Stimulated activated effector memory CD8-positive, alpha-beta T cell treated with anti-CD3 and anti-CD28 coated beads, Interleukin-12 subunit alpha, Interleukin-12 subunit beta, amount 100 ng/mL, for 72 hours (primary cell): ENCODE measurements around the gene METTL26.
A peak's percentile ranks its signal among the peaks of the same experiment; 100 is the strongest.

Experiments used
- ATAC-seq: fragments of 150-1000 bp; cut with Tn5 transposase; 2 replicates; pipeline ENCODE4 v1.10.0; 2021
- DNase-seq, 2 donors: peaks; one replicate each; pipeline ENCODE4 v3.0.0; 2021 to 2022; ENCODE audit warnings: low spot score in 2 of 2
- H3K27ac Mint-ChIP-seq: one replicate; pipeline ENCODE4 v1.8.0; 2022; ENCODE audit warnings: mild to moderate bottlenecking, mixed read lengths
- H3K36me3 Mint-ChIP-seq: one replicate; pipeline ENCODE4 v1.8.0; 2022; ENCODE audit warnings: mild to moderate bottlenecking, mixed read lengths
- H3K4me1 Mint-ChIP-seq: one replicate; pipeline ENCODE4 v1.8.0; 2022; ENCODE audit warnings: mixed read lengths
- H3K4me3 Mint-ChIP-seq: one replicate; pipeline ENCODE4 v1.8.0; 2022; ENCODE audit warnings: mild to moderate bottlenecking, mixed read lengths
- H3K9me3 Mint-ChIP-seq: one replicate; pipeline ENCODE4 v1.8.0; 2022; ENCODE audit warnings: mixed read lengths

METTL26 gene

DNA sequence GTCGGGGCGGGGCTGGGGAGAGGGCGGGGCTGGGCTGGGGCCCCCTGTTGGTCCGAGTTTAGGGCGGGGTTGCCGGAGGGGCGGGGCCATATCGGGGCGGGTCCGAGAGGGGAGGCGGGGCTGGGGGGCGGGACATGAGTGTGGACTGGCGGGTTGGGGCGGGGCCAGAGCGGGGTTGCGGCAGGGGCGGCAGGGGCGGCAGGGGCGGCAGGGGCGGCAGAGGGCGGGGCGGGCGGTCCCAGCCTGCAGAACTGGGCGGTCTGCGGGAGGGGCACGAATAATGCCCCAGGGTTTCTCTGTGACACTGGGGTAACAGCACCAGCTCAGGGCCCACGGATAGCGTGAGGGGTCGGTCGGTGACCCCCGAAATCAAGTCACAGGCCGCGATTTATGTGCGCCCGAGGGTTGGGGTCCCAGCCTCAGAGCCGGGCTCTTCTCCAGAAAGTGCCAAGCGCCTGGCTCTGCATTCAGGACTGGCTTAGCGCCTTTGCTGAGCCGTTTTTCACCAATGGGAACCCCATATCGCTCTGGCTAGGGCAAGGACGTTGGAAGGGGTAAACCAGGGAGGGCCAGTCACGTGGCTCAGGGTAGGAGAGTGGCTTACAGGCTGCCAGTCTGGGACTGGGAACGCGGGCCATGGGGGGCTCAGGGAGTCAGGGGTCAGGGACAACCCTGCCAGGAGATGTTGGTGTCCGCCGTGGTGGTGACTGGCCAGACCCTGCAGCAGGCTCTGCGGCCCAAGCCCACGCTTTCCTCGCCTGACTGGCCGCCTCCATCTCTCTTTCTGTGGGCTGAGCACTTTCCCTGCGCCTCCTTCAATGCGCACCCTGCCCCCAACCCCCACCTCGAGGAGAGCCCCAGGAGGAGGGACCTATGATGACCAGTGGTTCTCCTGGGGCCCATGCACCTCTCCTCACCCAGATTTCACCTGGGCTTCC lies 1.2 kb upstream of the METTL26 start:
- H3K27ac Mint-ChIP-seq, result peak overlapping the region; percentile 100

DNA sequence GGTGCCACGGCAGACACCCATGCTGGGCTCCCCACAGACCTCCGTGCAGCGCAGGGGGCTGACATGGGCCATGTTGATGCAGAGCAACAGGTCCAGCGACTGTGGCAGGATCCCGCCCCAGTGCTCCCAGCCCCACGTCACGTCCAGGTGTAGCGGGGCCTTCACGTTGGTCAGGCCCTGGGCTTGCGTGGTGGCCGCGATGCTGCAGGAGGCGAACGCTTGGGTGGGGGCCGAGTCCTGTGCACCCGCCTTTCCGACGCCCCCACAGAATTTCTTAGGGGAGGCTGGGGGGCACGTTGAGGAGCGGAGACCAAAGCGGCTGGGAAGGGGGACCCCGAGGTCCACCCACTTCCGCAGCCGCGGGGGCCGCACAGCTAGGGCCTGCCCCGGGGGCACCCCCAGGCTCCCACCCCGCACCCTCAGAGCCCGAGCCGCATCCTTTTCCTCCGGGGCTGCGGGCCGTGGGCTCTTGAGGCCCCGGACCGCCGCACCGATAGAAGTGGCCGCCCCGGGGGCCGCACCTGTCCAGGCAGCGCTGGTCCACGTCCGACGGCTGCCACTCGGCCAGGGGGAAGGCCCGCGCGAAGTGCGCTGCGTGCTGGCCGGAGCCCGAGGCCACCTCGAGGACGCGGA lies 416 bp downstream of the METTL26 start:
- DNase-seq, result peak in 1 of 2 donors; percentile 69
- Mint-ChIP-seq H3K36me3 (peaks cover 36% of the 10 kb centered on the region), H3K4me1 (peaks cover 19% of the 10 kb centered on the region), H3K9me3 (no peaks in the 10 kb centered on the region), H3K4me3 (peak overlapping the region; percentile 92), H3K27ac (peak overlapping the region; percentile 100)
- peak; percentile 0 for ATAC-seq

More for the DNA sequence above, 1.2 kb upstream of the METTL26 start:
- no peaks in the 10 kb centered on the region for H3K9me3 Mint-ChIP-seq
- H3K4me1 Mint-ChIP-seq, result peaks cover 19% of the 10 kb centered on the region
- H3K4me3 Mint-ChIP-seq, result peak overlapping the region; percentile 92
- peaks cover 24% of the 10 kb centered on the region for H3K36me3 Mint-ChIP-seq
- DNase-seq (no peak), ATAC-seq (peak; percentile 0)

DNA sequence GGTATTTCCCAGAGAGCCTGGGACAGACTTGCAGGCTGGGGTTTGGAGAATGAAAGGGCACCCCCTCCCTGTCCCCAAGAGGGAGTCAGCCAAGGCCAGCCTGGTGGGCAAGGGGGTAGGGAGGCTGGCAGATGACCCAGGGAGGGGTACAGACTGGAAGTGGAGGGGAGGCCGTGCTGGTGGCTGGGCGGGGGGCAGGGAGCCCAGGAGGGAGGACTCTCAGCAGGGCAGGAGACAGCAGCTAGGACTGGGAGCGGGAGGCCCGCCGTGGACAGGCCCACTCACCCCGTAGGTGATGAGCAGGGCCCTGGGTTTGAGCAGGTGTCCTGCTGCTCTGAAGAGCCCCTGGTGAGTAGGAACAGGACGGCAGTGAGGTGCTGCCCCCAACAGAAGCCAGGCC lies 1.1 kb downstream of the METTL26 start:
- no peak for ATAC-seq
- no peak for DNase-seq
- Mint-ChIP-seq H3K36me3 (peaks cover 36% of the 10 kb centered on the region), H3K9me3 (no peaks in the 10 kb centered on the region), H3K27ac (peak overlapping the region; percentile 72), H3K4me1 (peaks cover 19% of the 10 kb centered on the region), H3K4me3 (peak overlapping the region; percentile 92)

DNA sequence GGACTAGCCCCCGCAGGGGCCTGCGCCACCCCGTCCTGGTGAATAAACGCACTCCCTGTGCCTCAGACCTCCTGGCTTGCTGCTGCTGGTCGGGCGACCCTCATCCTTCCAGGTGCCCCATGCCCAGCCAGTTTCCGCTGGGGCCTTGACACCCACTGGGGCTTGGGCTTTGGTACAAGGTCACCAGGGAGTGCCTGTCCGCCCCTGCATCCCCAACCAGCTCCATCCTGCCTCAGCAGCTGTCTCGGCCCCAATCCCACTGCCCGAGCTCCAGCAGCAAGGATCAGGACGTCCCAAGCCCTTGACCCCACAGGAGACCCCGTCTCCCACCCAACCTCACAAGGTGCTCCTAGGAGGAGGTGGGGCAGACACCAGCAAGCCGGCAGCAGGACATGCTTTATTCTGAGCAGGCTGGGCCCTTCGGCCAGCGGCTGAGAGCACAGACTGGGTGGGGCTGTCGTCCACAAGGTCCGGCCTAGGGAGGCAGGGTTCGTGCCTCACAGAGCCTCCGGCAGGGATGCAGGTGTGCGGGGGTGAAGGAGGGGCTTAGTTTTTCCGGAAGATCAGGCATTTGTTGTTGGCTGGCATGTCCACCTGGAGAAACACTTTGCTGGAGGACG lies 1.9 kb downstream of the METTL26 start:
- peak overlapping the region; percentile 92 for H3K4me3 Mint-ChIP-seq
- no peak for DNase-seq
- H3K9me3 Mint-ChIP-seq, result no peaks in the 10 kb centered on the region
- ATAC-seq, result no peak
- H3K27ac Mint-ChIP-seq, result peak overlapping the region; percentile 72
- H3K4me1 Mint-ChIP-seq, result peaks cover 19% of the 10 kb centered on the region
- H3K36me3 Mint-ChIP-seq, result peaks cover 36% of the 10 kb centered on the region

DNA sequence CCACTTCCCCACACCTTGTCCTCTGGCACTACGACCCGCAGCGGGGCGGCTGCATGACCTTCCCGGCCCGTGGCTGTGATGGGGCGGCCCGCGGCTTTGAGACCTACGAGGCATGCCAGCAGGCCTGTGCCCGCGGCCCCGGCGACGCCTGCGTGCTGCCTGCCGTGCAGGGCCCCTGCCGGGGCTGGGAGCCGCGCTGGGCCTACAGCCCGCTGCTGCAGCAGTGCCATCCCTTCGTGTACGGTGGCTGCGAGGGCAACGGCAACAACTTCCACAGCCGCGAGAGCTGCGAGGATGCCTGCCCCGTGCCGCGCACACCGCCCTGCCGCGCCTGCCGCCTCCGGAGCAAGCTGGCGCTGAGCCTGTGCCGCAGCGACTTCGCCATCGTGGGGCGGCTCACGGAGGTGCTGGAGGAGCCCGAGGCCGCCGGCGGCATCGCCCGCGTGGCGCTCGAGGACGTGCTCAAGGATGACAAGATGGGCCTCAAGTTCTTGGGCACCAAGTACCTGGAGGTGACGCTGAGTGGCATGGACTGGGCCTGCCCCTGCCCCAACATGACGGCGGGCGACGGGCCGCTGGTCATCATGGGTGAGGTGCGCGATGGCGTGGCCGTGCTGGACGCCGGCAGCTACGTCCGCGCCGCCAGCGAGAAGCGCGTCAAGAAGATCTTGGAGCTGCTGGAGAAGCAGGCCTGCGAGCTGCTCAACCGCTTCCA lies 2.6 kb downstream of the METTL26 start:
- H3K4me3 Mint-ChIP-seq, result peak overlapping the region; percentile 92
- ATAC-seq (no peak), DNase-seq (no peak)
- H3K36me3 Mint-ChIP-seq, result peaks cover 36% of the 10 kb centered on the region
- peaks cover 19% of the 10 kb centered on the region for H3K4me1 Mint-ChIP-seq
- H3K9me3 Mint-ChIP-seq, result no peaks in the 10 kb centered on the region
- no peak overlapping the region for H3K27ac Mint-ChIP-seq

DNA sequence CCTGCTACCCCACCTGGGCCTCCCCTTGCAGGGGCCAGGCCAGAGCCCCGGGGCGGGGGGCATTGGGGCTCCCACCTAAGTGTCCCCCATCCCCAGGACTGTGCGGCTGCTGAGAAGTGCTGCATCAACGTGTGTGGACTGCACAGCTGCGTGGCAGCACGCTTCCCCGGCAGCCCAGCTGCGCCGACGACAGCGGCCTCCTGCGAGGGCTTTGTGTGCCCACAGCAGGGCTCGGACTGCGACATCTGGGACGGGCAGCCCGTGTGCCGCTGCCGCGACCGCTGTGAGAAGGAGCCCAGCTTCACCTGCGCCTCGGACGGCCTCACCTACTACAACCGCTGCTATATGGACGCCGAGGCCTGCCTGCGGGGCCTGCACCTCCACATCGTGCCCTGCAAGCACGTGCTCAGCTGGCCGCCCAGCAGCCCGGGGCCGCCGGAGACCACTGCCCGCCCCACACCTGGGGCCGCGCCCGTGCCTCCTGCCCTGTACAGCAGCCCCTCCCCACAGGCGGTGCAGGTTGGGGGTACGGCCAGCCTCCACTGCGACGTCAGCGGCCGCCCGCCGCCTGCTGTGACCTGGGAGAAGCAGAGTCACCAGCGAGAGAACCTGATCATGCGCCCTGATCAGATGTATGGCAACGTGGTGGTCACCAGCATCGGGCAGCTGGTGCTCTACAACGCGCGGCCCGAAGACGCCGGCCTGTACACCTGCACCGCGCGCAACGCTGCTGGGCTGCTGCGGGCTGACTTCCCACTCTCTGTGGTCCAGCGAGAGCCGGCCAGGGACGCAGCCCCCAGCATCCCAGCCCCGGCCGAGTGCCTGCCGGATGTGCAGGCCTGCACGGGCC lies 3.4 kb downstream of the METTL26 start:
- Mint-ChIP-seq H3K4me3 (no peak overlapping the region), H3K4me1 (peaks cover 19% of the 10 kb centered on the region), H3K27ac (no peak overlapping the region), H3K36me3 (peaks cover 40% of the 10 kb centered on the region), H3K9me3 (no peaks in the 10 kb centered on the region)
- ATAC-seq (no peak), DNase-seq (no peak)

DNA sequence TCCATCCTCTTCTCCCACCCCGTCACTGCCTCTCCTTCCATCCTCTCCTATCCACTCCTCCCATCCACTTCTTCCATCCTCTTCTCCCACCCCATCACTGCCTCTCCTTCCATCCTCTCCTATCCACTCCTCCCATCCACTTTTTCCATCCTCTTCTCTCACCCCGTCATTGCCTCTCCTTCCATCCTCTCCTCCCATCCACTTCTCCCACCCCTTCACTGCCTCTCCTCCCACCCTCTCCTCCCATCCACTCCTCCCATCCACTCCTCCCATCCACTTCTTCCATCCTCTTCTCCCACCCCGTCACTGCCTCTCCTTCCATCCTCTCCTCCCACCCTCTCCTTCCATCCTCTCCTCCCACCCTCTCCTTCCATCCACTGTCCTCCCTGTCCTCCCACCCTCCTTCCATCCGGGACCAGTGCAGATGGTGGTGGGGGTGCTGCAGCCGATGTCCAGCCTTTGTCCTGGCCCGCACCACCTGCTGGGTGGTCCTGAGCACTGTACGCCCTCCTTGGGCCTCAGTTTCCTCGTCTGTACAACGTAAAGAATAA lies 4.2 kb downstream of the METTL26 start:
- Mint-ChIP-seq H3K36me3 (peaks cover 37% of the 10 kb centered on the region), H3K27ac (no peak overlapping the region), H3K9me3 (no peaks in the 10 kb centered on the region), H3K4me3 (no peak overlapping the region), H3K4me1 (peaks cover 19% of the 10 kb centered on the region)
- DNase-seq (no peak), ATAC-seq (no peak)

DNA sequence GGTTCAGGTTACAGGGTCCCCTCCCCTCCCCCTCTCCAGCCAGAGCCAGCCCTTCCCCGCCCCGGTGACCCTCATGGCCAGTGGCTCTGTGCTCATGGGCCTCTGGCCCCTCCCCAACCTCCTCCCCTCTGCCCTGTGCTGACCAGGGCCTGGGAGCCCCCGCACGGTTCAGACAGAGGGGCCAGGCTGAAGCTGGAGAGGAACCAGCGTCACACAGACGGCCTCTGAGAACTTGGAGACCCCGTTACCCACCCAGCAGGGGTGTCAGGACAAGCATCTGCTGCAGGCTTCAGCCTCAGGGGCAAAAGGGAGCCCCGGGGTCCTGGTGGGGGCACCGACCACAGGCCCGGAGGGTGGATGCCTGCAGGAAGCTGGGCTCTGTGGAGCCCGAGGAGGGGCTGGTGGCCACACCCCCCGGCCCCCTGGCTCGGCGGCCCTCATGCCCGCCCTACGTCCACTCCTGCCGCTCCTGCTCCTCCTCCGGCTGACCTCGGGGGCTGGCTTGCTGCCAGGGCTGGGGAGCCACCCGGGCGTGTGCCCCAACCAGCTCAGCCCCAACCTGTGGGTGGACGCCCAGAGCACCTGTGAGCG lies 5.2 kb downstream of the METTL26 start, which contains the start of gene WFIKKN1:
TSS of gene WFIKKN1 (plus strand) at position 171 of the 591 bp plus-strand sequence. CDS start at position 440, 269 bp downstream.
- Mint-ChIP-seq H3K9me3 (no peaks in the 10 kb centered on the region), H3K4me1 (peaks cover 12% of the 10 kb centered on the region), H3K4me3 (no peak within 1 kb of the TSS), H3K36me3 (peaks cover 32% of the 10 kb centered on the region), H3K27ac (peak within 1 kb of the TSS; percentile 26)
- DNase-seq (no peak), ATAC-seq (no peak)

DNA sequence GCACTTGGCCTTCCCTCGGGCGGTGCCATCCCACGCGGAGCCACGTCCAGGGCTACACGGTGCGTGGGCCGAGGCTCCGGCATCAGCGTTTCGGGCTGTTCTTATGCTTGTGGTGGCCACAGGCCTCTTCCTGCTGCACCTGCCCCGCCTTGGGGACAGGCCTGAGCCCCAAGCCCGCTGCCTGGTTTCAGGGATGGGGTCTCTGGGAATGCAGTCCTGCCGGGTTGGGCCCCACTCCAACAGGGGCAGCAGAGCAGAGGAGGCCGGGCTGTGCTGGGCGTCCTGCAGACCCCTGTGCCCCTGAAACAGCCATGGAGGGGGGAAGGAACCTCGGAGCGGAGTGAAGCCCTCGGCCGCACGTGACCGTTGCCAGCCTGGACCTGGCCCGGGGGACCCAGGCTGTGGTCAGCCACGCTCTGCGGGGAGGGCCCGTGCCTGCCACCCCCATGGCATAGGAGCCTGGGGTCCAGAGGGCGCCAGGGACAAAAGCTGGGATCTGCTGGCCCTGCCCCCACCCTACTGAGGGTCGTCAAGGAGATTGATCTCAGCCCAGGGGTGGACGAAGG lies 5.8 kb downstream of the METTL26 start:
- peaks cover 32% of the 10 kb centered on the region for H3K36me3 Mint-ChIP-seq
- H3K4me3 Mint-ChIP-seq, result no peak overlapping the region
- no peaks in the 10 kb centered on the region for H3K9me3 Mint-ChIP-seq
- H3K4me1 Mint-ChIP-seq, result peaks cover 12% of the 10 kb centered on the region
- ATAC-seq, result no peak
- peak overlapping the region; percentile 26 for H3K27ac Mint-ChIP-seq
- DNase-seq, result no peak

DNA sequence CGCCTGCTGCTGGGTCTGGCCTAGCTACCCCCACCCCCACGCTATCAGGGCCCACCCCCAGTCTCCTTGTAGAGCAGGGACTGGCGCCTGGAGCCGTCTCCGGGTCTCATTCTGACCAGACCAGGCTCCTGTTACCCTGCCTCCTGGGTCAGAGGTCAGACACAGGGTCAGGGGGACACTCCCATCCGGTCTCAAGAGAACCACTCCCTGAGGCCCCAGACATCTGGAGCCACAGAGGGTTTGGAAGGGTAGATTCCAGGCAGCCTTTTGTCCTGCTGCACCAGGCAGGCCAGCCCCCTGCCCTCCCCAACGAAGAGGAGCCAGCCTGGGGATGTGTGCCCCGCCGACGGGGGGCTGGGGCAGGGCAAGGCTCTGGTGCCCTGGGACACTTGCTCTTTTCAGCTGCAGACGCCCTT lies 6.3 kb downstream of the METTL26 start:
- ATAC-seq (no peak), DNase-seq (no peak)
- H3K36me3 Mint-ChIP-seq, result peaks cover 32% of the 10 kb centered on the region
- H3K9me3 Mint-ChIP-seq, result no peaks in the 10 kb centered on the region
- H3K27ac Mint-ChIP-seq, result peak overlapping the region; percentile 26
- peaks cover 9% of the 10 kb centered on the region for H3K4me1 Mint-ChIP-seq
- H3K4me3 Mint-ChIP-seq, result no peak overlapping the region

DNA sequence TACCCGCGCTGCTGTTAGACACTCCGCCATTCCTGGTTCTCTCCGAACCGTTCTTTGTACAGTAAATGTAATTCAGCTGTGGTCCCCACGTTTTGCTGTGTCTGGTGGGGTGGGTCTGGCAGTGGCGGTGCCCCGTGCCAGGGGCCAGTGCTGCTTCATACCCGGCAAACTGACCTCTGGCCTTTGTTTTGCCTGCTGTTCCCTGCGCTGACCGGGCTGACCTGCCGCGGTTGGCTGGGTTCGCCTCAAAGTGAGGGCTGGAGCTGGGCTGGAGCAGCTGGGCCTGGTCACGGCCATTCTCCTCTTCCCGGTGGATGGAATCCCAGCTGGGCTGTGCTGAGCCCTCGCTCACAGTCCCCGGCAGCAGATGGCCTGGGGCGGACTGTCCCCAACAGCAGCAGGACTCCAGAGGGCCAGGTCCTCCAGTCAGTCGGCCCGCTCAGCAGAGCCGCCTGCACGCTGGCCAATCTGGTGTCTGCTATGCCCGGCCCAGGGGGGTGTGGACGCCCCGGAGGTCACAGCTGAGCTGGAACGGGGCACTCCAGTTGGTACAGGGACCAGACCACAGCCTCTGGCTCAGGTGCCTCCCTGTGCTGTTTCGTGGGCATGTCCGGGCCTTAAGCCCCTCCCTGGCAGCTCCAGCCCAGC lies 6.8 kb downstream of the METTL26 start:
- peaks cover 31% of the 10 kb centered on the region for H3K36me3 Mint-ChIP-seq
- no peak overlapping the region for H3K4me3 Mint-ChIP-seq
- peak overlapping the region; percentile 26 for H3K27ac Mint-ChIP-seq
- H3K4me1 Mint-ChIP-seq, result peaks cover 4% of the 10 kb centered on the region
- no peak for ATAC-seq
- no peak for DNase-seq
- no peaks in the 10 kb centered on the region for H3K9me3 Mint-ChIP-seq

DNA sequence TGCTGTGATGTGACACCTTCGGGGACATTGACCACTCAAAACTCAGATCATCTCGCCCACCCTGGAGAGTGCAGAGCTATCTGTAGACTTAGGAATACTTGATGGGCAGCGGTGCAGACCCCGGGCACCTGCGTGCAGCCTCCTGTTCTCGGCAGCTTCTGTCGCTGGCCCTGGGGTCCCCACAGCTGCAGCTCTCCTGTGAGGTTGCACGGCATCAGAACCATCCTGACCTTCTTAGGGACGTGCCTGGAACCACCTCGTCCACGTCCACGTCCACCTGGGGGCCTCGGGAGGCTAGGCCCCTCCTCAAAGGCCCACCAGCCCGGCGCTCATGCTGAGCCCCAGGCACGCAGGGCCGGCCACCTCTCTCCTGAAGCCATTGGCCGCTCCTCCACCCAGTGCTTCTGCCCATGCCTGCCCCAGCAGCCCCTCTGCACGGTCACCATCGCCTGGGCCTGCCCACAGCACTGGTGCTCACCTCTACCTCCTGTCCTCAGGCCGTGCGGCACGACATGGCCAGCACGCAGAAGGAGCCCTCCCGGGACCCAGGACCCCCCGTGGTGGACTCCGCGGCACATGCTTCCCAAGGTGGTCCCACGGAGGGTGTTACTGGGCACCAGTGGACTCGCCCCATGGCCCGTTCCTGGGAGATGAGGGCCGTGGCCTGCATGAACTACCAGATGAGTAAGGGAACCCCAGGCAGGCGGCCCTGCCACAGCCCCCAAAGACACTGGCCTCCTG lies 7.6 kb downstream of the METTL26 start:
- DNase-seq (no peak), ATAC-seq (peak; percentile 5)
- Mint-ChIP-seq H3K9me3 (no peaks in the 10 kb centered on the region), H3K4me1 (no peaks in the 10 kb centered on the region), H3K36me3 (peaks cover 24% of the 10 kb centered on the region), H3K4me3 (no peak overlapping the region), H3K27ac (peak overlapping the region; percentile 14)
